GM19438 (cell line): ENCODE data around the gene VCP.

Source experiments
- ATAC-seq: cut with Tn5 transposase; IDR thresholded peaks from one replicate; pipeline ENCODE4 v1.9.1; 2021; ENCODE audit warnings: low read depth; ENCODE audit not compliant: unreplicated experiment

The VCP gene

GRCh38 chr9:35069020-35069419 is 3.4 kb downstream of the VCP start:
- no peak for ATAC-seq

GRCh38 chr9:35067056-35067455 is 5.4 kb downstream of the VCP start:
- ATAC-seq, result no peak

GRCh38 chr9:35060548-35061207 is 11.7 kb downstream of the VCP start:
- ATAC-seq, result no peak

- no peak for ATAC-seq
Observed at GRCh38 chr9:35059438-35059837, 13.0 kb downstream of the VCP start.

DNA sequence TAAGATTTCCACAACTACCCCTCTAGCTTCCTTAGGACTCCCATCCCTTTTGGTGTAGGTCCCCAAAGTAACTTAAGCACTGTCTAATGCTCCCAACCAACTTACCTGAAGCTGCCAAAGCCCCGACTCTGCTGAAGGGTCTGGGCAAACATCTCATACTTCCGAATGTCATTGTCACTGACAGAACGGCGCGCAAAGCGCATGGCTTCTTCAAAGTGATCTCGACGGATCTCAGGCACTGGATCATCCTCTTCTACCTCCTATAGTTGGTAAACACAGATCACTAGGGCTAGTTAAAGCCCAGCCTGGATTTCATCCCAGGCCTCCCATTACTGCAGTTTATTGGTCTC is 15.2 kb downstream of the VCP start:
- ATAC-seq, result no peak

GRCh38 chr9:35056571-35057270 is 15.7 kb downstream of the VCP start:
- no peak for ATAC-seq

- no peak for ATAC-seq
Observed at GRCh38 chr9:35054871-35055644, 17.4 kb downstream of the VCP start.

DNA sequence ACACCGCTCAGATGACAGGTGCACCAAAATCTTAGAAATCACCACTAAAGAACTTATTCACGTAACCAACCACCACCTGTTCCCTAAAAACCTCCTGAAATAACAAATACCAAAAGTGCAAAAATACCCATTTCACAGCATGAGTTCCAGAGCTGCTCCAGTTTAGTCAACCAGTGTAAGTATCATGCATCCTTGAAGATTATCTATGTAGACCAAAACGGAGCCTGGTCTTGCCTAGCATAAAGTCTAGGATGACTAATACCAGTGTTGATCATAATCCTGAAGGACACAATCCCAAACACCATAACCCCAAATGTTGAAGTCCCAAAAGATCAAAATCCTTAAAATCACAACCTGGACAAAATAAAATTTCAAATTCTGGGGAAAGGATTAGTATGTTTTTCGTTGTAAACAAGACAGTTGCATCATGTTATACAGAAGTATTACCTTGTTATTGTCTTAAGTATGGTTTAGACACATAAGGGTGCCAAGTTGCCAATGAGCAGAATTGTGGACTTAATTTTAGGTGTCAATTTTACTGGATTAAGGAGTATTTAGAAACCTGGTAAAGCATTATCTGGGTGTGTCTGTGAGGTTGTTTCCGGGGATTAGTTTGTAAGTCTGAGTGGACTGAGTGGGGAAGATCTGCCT is 18.1 kb downstream of the VCP start:
- no peak for ATAC-seq

- no peak for ATAC-seq
Observed at GRCh38 chr9:35051069-35051967, 21.1 kb downstream of the VCP start.

- no peak for ATAC-seq
Observed at GRCh38 chr9:35048511-35048910, 23.9 kb downstream of the VCP start.

DNA sequence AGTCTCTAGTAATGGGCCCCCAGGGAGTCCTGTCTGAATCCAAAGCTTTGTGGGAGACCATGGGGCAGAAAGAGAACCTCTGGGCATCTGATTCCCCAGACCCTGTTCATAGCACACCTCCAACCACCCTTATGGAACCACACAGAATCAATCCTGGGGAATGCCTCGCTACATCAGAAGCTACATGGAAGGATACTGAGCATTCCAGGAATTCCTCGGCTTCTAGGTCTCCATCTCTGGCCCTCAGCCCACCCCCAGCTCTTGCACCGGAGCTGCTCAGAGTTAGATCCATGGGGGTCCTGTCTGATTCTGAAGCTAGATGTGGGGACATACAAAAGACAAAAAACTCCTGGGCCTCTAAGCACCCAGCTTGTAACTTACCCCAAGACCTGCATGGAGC is 28.4 kb downstream of the VCP start:
- ATAC-seq, result no peak

DNA sequence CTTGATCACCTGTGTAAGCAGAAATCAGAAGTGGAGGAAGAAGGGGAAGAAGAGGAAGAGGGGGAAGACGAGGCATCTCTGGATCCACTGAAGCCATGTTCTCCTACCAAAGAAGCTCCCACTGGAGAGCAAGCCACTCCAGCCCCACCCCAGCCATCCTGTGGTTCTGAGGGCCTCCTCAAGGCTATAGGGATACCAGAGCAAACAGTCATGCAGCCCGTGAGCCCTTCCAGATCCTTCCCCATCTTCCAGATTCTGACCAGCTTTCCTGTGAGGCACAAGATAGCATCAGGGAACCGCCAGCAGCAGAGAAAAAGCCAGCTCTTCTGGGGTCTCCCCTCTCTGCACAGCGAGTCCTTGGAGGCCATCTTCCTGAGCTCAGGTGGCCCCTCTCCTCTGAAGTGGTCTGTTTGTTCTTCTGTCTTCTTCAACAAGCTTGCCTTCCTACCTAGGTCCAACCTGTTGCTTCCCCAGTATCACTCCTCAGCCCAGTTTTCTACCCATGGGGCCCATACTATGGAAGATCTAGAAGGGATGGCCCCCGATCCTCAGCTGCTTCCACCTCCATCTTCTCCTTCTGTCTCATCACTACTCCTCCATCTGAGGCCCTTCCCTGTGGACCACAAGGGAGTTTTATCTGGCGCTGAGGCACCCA is 29.4 kb downstream of the VCP start:
- no peak for ATAC-seq

- ATAC-seq, result no peak
Observed at GRCh38 chr9:35042081-35042604, 30.3 kb downstream of the VCP start.

DNA sequence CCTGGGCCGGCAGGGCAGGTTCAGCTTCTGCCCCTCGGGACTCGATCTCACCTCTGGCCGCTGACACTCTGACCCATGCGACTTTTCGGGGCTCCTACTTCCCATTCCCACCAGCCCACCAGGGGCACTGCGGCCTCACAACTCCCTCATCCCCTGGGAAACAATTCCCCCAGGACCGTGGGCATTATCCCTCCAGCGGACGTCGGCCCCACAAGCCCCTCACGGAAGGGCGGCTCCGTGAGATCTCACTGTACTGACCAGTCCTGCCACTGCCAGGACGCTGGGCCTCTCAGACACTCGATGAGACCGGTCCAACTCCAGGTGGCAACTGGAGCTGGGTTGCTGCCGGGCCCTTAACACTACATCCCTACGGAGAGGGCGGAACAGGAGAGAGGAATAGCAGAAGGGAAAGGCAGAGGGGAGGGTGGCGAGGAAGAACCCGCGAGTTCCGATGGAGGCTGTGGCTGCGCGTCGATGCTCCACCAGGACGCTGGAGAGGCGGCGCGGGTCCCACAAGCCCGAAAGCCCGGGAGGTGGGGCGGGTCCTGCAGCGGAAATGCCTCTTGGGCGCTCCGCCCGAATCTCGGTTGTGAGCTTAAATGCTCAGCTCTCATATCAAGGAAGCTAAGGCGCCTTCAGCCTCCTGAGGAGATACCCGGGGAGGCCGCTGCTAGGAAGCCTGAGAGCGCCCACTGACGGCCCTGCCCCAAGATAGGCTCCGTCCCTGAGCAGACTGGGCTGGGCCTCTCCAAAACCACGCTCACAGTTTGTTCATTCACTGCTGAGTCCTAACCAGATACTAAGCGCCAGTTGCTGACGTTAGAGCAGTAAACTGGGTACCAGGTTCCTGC is 36.3 kb downstream of the VCP start:
- ATAC-seq, result no peak

GRCh38 chr9:35033101-35033500 is 39.3 kb downstream of the VCP start:
- ATAC-seq, result no peak

GRCh38 chr9:35029852-35030251 is 42.6 kb downstream of the VCP start:
- no peak for ATAC-seq

GRCh38 chr9:35029241-35029640 is 43.2 kb downstream of the VCP start:
- ATAC-seq, result no peak

- ATAC-seq, result no peak
Observed at GRCh38 chr9:35028341-35028740, 44.1 kb downstream of the VCP start.

- no peak for ATAC-seq
Observed at GRCh38 chr9:35027860-35028259, 44.6 kb downstream of the VCP start.
